HEK293T (cell line): Measurements from ENCODE around the gene RERG.
"Not testable (repeated sequence)": the region's sequence is repeated elsewhere in the genome, so short reads cannot be mapped to it uniquely, and the experiment has no call there.

Source experiments
- ARNT ChIP-seq: fragments of 450-650 bp; IDR thresholded peaks from 2 replicates; pipeline ENCODE4 v1.6.1; 2017; ENCODE audit warnings: mild to moderate bottlenecking
- BHLHE40 ChIP-seq: fragments of 450-650 bp; IDR thresholded peaks from 2 replicates; pipeline ENCODE4 v1.6.1; 2016; ENCODE audit warnings: mild to moderate bottlenecking, moderate library complexity, borderline replicate concordance
- FOXA1 ChIP-seq: fragments of 450-650 bp; IDR thresholded peaks from 2 replicates; pipeline ENCODE4 v1.6.1; 2016; ENCODE audit warnings: mild to moderate bottlenecking
- FOXK2 ChIP-seq: fragments of 450-650 bp; IDR thresholded peaks from 2 replicates; pipeline ENCODE4 v1.6.1; 2016; ENCODE audit warnings: mild to moderate bottlenecking
- FOXM1 ChIP-seq: fragments of 450-650 bp; IDR thresholded peaks from 2 replicates; pipeline ENCODE4 v1.6.1; 2017; ENCODE audit warnings: mild to moderate bottlenecking, borderline replicate concordance
- LEF1 ChIP-seq: fragments of 450-650 bp; IDR thresholded peaks from 2 replicates; pipeline ENCODE4 v1.6.1; 2017; ENCODE audit warnings: mild to moderate bottlenecking, borderline replicate concordance
- SP1 ChIP-seq: fragments of 450-650 bp; IDR thresholded peaks from 2 replicates; pipeline ENCODE4 v1.6.1; 2017
- SUZ12 ChIP-seq: fragments of 450-650 bp; IDR thresholded peaks from 2 replicates; pipeline ENCODE4 v1.6.1; 2016; ENCODE audit warnings: mild to moderate bottlenecking

DNA sequence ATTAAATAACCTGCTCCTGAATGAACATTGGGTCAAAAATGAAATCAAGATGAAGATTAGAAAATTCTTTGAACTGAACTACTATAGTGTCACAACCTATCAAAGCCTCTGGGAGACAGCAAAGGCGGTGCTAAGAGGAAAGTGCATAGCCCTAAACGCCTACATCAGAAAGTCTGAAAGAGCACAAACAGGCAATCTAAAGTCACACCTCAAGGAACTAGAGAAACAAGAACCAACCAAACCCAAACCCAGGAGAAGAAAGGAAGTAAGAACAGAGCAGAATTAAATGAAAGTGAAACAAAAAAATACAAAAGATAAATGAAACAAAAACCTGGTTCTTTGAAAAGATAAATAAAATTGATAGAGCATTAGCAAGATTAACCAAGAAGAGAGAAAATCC is 143.5 kb downstream of the RERG start:
- not testable (repeated sequence) for TF ChIP-seq SUZ12, FOXM1, BHLHE40, ARNT, FOXA1, FOXK2, SP1, LEF1
